GM19455 (cell line): ENCODE results near the gene IGF2BP2.
"Not testable (repeated sequence)": the region's sequence is repeated elsewhere in the genome, so short reads cannot be mapped to it uniquely, and the experiment has no call there.

ENCODE experiments used
- ATAC-seq: cut with Tn5 transposase; IDR thresholded peaks from one replicate; pipeline ENCODE4 v1.9.1; 2021; ENCODE audit not compliant: unreplicated experiment

IGF2BP2 gene

GRCh38 chr3:185678027-185678426 is 146.8 kb downstream of the IGF2BP2 start:
- ATAC-seq, result no peak

GRCh38 chr3:185677146-185677829 is 147.6 kb downstream of the IGF2BP2 start:
- ATAC-seq, result peak; percentile 57

- ATAC-seq, result no peak
These were observed 157.3 kb downstream of the IGF2BP2 start for GRCh38 chr3:185667574-185667973.

- ATAC-seq, result no peak
These were observed 160.9 kb downstream of the IGF2BP2 start for GRCh38 chr3:185663929-185664328.

GRCh38 chr3:185661772-185662171 is 163.1 kb downstream of the IGF2BP2 start:
- ATAC-seq, result no peak

- not testable (repeated sequence) for ATAC-seq
These were observed 163.5 kb downstream of the IGF2BP2 start for GRCh38 chr3:185661296-185661695.

GRCh38 chr3:185659942-185660921 is 164.6 kb downstream of the IGF2BP2 start:
- peak; percentile 72 for ATAC-seq

GRCh38 chr3:185658943-185659342 is 165.9 kb downstream of the IGF2BP2 start:
- ATAC-seq, result no peak

- ATAC-seq, result no peak
These were observed 166.3 kb downstream of the IGF2BP2 start for GRCh38 chr3:185658504-185658912.

- ATAC-seq, result no peak
These were observed 166.9 kb downstream of the IGF2BP2 start for GRCh38 chr3:185657691-185658503.

- no peak for ATAC-seq
These were observed 167.6 kb downstream of the IGF2BP2 start for GRCh38 chr3:185657211-185657610.

GRCh38 chr3:185656321-185656840 is 168.5 kb downstream of the IGF2BP2 start:
- ATAC-seq, result no peak

- ATAC-seq, result no peak
These were observed 169.2 kb downstream of the IGF2BP2 start for GRCh38 chr3:185655426-185656320.

- ATAC-seq, result no peak
These were observed 170.1 kb downstream of the IGF2BP2 start for GRCh38 chr3:185654758-185655145.

- no peak for ATAC-seq
These were observed 170.7 kb downstream of the IGF2BP2 start for GRCh38 chr3:185653949-185654757.

GRCh38 chr3:185651971-185652370 is 172.9 kb downstream of the IGF2BP2 start:
- ATAC-seq, result no peak

- ATAC-seq, result no peak
These were observed 175.4 kb downstream of the IGF2BP2 start for GRCh38 chr3:185649414-185649813.

- no peak for ATAC-seq
These were observed 176.4 kb downstream of the IGF2BP2 start for GRCh38 chr3:185648396-185648795.

GRCh38 chr3:185647880-185648210 is 177.0 kb downstream of the IGF2BP2 start:
- ATAC-seq, result no peak
